Endothelial cell of umbilical vein (primary cell): ENCODE data around the gene FSD2. TPM values are rescaled to one million over a fixed set of nuclear protein-coding genes. Genes with fewer than 3 reads are reported as not detected.

Experiments used
- BruUV-seq: library from RNA; stranded (reverse); fragments of 400-500 nt; replicated peaks from 2 replicates; lab custom pipeline; 2021; lab: Mats Ljungman, UMichigan
- CTCF ChIA-PET: fragments of 300-600, 350-600 bp; sonication (Branson Sonifier 250); formaldehyde crosslinking; loops from one replicate; lab custom pipeline; 2021; ENCODE audit warnings: antibody characterized with exemption, inconsistent platforms; lab: Charles Lee
- POLR2A ChIA-PET: fragments of 300-600, 350-600 bp; sonication (Branson Sonifier 250); formaldehyde crosslinking; loops from one replicate; lab custom pipeline; 2021; ENCODE audit warnings: antibody characterized with exemption, inconsistent platforms; lab: Charles Lee
- DNase-seq: peaks from one replicate; pipeline ENCODE4 v3.0.0-alpha.2; 2011; ENCODE audit warnings: low read depth, low spot score
- FAIRE-seq: peaks from 2 replicates; lab custom pipeline; 2011; peaks lifted over from hg19 to GRCh38; lab: Jason Lieb, UNC
- H2AFZ ChIP-seq: 2 replicates; pipeline ENCODE4 v1.6.0; 2012; ENCODE audit warnings: low read depth, low read length, control low read depth, inconsistent platforms
- H3K27ac ChIP-seq: 2 replicates; pipeline ENCODE4 v1.5.1; 2011; ENCODE audit warnings: low read depth, mild to moderate bottlenecking, control low read depth, low read length, moderate library complexity; ENCODE audit not compliant: insufficient read depth
- H3K27me3 ChIP-seq, 2 experiments: 2 replicates each; pipeline versions ENCODE4 v1.6.0 to v1.6.1; 2011; ENCODE audit warnings: low read length in 2 of 2, mixed read lengths in 1 of 2; ENCODE audit not compliant: control insufficient read depth in 2 of 2, insufficient read depth in 2 of 2
- H3K36me3 ChIP-seq, 2 experiments: 2 replicates in 1 of 2; 3 replicates in 1 of 2; pipeline ENCODE4 v1.5.1; 2011; ENCODE audit warnings: low read length in 2 of 2, mild to moderate bottlenecking in 1 of 2, moderate library complexity in 1 of 2; ENCODE audit not compliant: control insufficient read depth in 2 of 2, insufficient read depth in 2 of 2; ENCODE audit errors: extremely low read depth in 1 of 2
- H3K4me1 ChIP-seq: 3 replicates; pipeline ENCODE4 v1.5.1; 2011; ENCODE audit warnings: mild to moderate bottlenecking, low read length; ENCODE audit not compliant: control insufficient read depth, insufficient read depth; ENCODE audit errors: extremely low read depth
- H3K4me2 ChIP-seq: 2 replicates; pipeline ENCODE4 v1.6.1; 2011; ENCODE audit warnings: low read length, control low read depth, mixed read lengths; ENCODE audit not compliant: insufficient read depth
- H3K4me3 ChIP-seq, 3 experiments: fragments of 200-600 bp in 1 of 3; sonication (generic), shearing (Covaris generic) in 1 of 3; replicated peaks in 1 of 3; 2 replicates each; pipeline ENCODE4 v1.5.1; 2011 to 2016; ENCODE audit warnings: control low read depth in 3 of 3, low read length in 3 of 3, mild to moderate bottlenecking in 2 of 3, inconsistent platforms in 1 of 3, low read depth in 1 of 3, moderate library complexity in 1 of 3; ENCODE audit not compliant: insufficient read depth in 1 of 3
- H3K79me2 ChIP-seq: 2 replicates; pipeline ENCODE4 v1.6.0; 2012; ENCODE audit warnings: low read length, inconsistent platforms; ENCODE audit not compliant: control insufficient read depth, insufficient read depth
- H3K9ac ChIP-seq: replicated peaks from 2 replicates; pipeline ENCODE3; 2011; ENCODE audit warnings: low read length, control low read depth; ENCODE audit not compliant: insufficient read depth; ENCODE audit errors: extremely low read depth
- H3K9me1 ChIP-seq: replicated peaks from 3 replicates; pipeline ENCODE4 v1.6.0; 2011; ENCODE audit warnings: mild to moderate bottlenecking, low read length; ENCODE audit not compliant: control insufficient read depth, insufficient read depth; ENCODE audit errors: extremely low read depth
- H3K9me3 ChIP-seq: replicated peaks from 2 replicates; pipeline ENCODE4 v1.5.1; 2012; ENCODE audit warnings: low read length, inconsistent platforms; ENCODE audit not compliant: control insufficient read depth, insufficient read depth
- H4K20me1 ChIP-seq: replicated peaks from 2 replicates; pipeline ENCODE3; 2011; ENCODE audit warnings: mild to moderate bottlenecking, low read length; ENCODE audit not compliant: control insufficient read depth, insufficient read depth; ENCODE audit errors: extremely low read depth
- EZH2 ChIP-seq: IDR thresholded peaks from 2 replicates; pipeline ENCODE4 v1.6.1; 2012; ENCODE audit warnings: borderline replicate concordance, low read depth, mild to moderate bottlenecking, moderate library complexity, low read length, inconsistent platforms; ENCODE audit not compliant: severe bottlenecking
- FOS ChIP-seq: IDR thresholded peaks from 2 replicates; pipeline ENCODE4 v1.6.1; 2011; ENCODE audit warnings: mild to moderate bottlenecking, low read length, moderate library complexity, borderline replicate concordance; ENCODE audit not compliant: insufficient read depth
- GATA2 ChIP-seq: IDR thresholded peaks from 2 replicates; pipeline ENCODE4 v1.7.0; 2011; ENCODE audit warnings: low read depth, mild to moderate bottlenecking, moderate library complexity, mixed read lengths, low read length; ENCODE audit not compliant: insufficient read length, insufficient read depth
- JUN ChIP-seq: IDR thresholded peaks from 2 replicates; pipeline ENCODE4 v1.6.1; 2011; ENCODE audit warnings: borderline replicate concordance, low read depth; ENCODE audit not compliant: insufficient read length, insufficient read depth
- MYC ChIP-seq: IDR thresholded peaks from one replicate; pipeline ENCODE4 v1.6.1; 2011; ENCODE audit warnings: mild to moderate bottlenecking, low read depth, low read length
- POLR2A ChIP-seq: IDR thresholded peaks from 2 replicates; pipeline ENCODE4 v1.6.1; 2012; ENCODE audit warnings: low read depth, mild to moderate bottlenecking, control low read depth, low read length
- POLR2AphosphoS5 ChIP-seq: IDR thresholded peaks from 2 replicates; pipeline ENCODE4 v1.6.1; 2012; ENCODE audit warnings: low read depth, mild to moderate bottlenecking, control low read depth, low read length, moderate library complexity; ENCODE audit not compliant: insufficient read depth
- dilution Hi-C: fragments of 300-500 bp; cut with MboI; formaldehyde crosslinking; loops from one replicate; pipeline ENCODE4 v1.15.0; 2019; ENCODE audit warnings: low sequenced_read_pairs; ENCODE audit not compliant: extremely low pct_ligation_motif_present
- intact Hi-C: fragments of 100-400 bp; cut with micrococcal nuclease; formaldehyde crosslinking; loops from one replicate; pipeline ENCODE4 v1.10.0; 2022
- polyA plus RNA-seq, 4 experiments: library from polyadenylated mRNA; depleted of rRNA in 3 of 4; stranded (reverse) in 3 of 4; unstranded in 1 of 4; fragments of >200 nt; gene quantifications; 2 replicates each; pipeline versions ENCODE4 v1.2.1 to v1.2.3, GENCODE V29; 2011 to 2012; ENCODE audit warnings: missing spikeins in 1 of 4
- total RNA-seq: library from RNA; stranded (reverse); gene quantifications from 2 replicates; pipeline ENCODE4 v1.2.3, GENCODE V29; 2021
- TF ChIP-seq, protein P1 (sequence below), 2 donors: IDR thresholded peaks; 1 replicate in 1 of 2; 2 replicates in 1 of 2; pipeline ENCODE4 v1.5.1; 2011; ENCODE audit warnings: low read length in 2 of 2, mild to moderate bottlenecking in 2 of 2, moderate library complexity in 2 of 2, control low read depth in 1 of 2, inconsistent platforms in 1 of 2, low read depth in 1 of 2; ENCODE audit not compliant: insufficient read depth in 1 of 2; ENCODE audit errors: extremely low read depth in 1 of 2
- TF ChIP-seq, protein P2 (sequence below): IDR thresholded peaks from 2 replicates; pipeline ENCODE4 v1.6.1; 2011; ENCODE audit not compliant: insufficient read depth, insufficient read length

The FSD2 gene
- total and polyA plus RNA-seq, 2 donors (not counting 3 experiments of a cell fraction or from before 2014, with no cell fraction given), result not detected

DNA sequence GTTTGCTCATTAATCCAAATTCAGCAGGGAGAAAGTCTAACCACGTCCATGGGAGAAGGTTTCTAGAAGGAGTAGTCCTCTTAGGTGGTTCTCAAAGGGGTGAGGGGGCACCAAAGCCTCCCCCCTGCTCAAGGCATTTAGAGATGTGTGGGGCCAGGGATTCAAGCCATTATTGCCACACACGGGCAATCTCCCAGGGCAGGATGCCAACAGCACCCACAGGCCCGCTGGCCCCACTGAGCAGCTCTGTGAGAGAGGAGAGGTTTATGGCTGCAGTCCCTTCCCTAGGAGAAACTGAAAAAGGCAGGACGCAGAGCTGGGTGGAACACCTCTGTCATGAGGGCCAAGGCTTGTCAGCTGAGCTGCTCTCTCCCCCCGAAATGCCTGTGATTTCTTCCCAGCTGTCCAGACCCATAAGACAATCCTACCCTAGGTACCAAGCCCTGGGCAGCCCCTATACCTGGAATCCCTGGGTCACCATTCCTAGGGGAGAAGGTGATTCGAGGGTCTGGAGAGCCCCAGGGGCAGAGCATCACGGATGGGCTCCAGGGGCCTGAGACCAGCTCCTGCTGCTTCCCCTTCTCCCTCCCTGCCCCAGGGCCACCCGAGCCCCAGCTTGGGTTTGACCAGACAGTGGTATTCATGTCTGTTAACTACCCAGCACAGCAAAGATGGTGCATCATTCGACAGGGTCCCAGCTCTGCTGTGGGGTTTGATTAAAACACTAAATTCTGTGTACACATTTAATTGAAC lies 42.5 kb upstream of the FSD2 start:
- no peak overlapping the region for H3K9ac ChIP-seq
- ChIA-PET CTCF (interaction anchor here (1.1 to 1.9 kb wide), 6 partner anchors 8 to 152 kb away, joined by 4 to 14 read pairs (median 6); no protein-coding TSS in a partner anchor), POLR2A (interaction anchor here (1.6 kb wide), 1 partner anchor 38 kb away, joined by 3 read pairs; no protein-coding TSS in a partner anchor)
- no peaks in the 10 kb centered on the region for H4K20me1 ChIP-seq
- DNase-seq, result no peak
- H3K27me3 ChIP-seq, result peaks cover 0 to 5% of the 10 kb centered on the region in 2 experiments
- no peaks in the 10 kb centered on the region for H3K79me2 ChIP-seq
- BruUV-seq, result no TSS peak
- intact Hi-C loops, result loop anchor here (2.0 to 10.0 kb wide), 2 partner anchors 38 to 106 kb away; partner anchors contain the start of gene HOMER2
- no peaks in the 10 kb centered on the region for H3K36me3 ChIP-seq
- no peaks in the 10 kb centered on the region for H3K4me1 ChIP-seq
- no peak for FAIRE-seq
- H3K27ac ChIP-seq, result no peak overlapping the region
- no peak overlapping the region for H3K4me3 ChIP-seq
- no peaks in the 10 kb centered on the region for H3K9me3 ChIP-seq
- no peak overlapping the region for H3K4me2 ChIP-seq
- no peak for TF ChIP-seq MYC
- TF ChIP-seq, protein P1, sequence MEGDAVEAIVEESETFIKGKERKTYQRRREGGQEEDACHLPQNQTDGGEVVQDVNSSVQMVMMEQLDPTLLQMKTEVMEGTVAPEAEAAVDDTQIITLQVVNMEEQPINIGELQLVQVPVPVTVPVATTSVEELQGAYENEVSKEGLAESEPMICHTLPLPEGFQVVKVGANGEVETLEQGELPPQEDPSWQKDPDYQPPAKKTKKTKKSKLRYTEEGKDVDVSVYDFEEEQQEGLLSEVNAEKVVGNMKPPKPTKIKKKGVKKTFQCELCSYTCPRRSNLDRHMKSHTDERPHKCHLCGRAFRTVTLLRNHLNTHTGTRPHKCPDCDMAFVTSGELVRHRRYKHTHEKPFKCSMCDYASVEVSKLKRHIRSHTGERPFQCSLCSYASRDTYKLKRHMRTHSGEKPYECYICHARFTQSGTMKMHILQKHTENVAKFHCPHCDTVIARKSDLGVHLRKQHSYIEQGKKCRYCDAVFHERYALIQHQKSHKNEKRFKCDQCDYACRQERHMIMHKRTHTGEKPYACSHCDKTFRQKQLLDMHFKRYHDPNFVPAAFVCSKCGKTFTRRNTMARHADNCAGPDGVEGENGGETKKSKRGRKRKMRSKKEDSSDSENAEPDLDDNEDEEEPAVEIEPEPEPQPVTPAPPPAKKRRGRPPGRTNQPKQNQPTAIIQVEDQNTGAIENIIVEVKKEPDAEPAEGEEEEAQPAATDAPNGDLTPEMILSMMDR (IDR thresholded peaks at IDR 0.05; ENCODE audit: extremely low read depth in 1 of 2, insufficient read depth in 1 of 2, low read depth in 1 of 2, low read length in 2 of 2), result no peak
- TF ChIP-seq JUN, result no peak
- no peak for TF ChIP-seq EZH2
- TF ChIP-seq POLR2AphosphoS5, result no peak
- no peak for TF ChIP-seq GATA2
- TF ChIP-seq, protein P2, sequence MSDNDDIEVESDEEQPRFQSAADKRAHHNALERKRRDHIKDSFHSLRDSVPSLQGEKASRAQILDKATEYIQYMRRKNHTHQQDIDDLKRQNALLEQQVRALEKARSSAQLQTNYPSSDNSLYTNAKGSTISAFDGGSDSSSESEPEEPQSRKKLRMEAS, result no peak
- TF ChIP-seq POLR2A, result no peak
- TF ChIP-seq FOS, result no peak
- dilution Hi-C loops, result no loop called here
- H3K9me1 ChIP-seq, result no peaks in the 10 kb centered on the region
- no peak overlapping the region for H2AFZ ChIP-seq
